GM12801 (cell line): Measurements from ENCODE around the gene EIF4A3.

ENCODE experiments used
- TF ChIP-seq, protein P1 (sequence below): IDR thresholded peaks from one replicate; pipeline ENCODE4 v1.5.1; 2011; ENCODE audit warnings: control low read depth; ENCODE audit not compliant: insufficient read length; ENCODE audit errors: extremely low read depth

The EIF4A3 gene

DNA sequence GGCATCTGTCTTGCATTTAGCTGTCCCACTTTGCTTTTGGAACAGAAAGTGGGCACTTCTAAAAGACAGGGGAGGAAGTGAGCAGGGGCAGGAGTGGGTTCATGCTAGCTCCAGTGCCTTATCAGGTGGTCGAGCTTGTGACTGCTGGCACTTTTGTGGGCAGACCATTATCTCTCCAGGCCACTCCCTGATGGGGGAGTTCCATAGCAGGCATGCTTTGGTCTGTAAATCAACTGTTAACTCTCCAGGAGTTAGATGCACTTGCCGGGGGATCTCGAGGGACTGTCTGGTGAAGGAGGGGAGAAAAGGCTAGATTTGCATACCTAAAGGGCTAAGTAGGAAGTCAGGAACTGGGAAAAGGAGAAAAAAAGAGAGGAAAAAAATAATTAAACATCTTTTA is 13.6 kb upstream of the EIF4A3 start:
- TF ChIP-seq, protein P1, sequence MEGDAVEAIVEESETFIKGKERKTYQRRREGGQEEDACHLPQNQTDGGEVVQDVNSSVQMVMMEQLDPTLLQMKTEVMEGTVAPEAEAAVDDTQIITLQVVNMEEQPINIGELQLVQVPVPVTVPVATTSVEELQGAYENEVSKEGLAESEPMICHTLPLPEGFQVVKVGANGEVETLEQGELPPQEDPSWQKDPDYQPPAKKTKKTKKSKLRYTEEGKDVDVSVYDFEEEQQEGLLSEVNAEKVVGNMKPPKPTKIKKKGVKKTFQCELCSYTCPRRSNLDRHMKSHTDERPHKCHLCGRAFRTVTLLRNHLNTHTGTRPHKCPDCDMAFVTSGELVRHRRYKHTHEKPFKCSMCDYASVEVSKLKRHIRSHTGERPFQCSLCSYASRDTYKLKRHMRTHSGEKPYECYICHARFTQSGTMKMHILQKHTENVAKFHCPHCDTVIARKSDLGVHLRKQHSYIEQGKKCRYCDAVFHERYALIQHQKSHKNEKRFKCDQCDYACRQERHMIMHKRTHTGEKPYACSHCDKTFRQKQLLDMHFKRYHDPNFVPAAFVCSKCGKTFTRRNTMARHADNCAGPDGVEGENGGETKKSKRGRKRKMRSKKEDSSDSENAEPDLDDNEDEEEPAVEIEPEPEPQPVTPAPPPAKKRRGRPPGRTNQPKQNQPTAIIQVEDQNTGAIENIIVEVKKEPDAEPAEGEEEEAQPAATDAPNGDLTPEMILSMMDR: no peak

DNA sequence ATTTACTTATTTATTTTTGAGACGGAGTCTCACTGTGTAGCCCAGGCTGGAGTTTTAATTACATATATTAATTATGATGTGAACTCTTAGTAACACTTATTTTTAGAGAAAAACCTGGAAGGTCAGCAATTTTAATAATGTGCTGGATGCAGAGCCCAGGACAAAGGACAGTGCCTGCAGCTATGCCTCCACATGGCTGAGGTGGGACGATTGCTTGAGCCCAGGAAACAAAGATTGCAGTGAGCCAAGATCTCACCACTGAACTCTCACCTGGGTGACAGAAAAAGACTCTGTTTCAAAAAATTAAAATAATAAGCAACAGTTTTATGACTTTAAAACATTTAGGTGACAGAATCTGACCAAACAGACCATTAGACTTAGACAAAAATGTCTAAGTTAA is 11.9 kb upstream of the EIF4A3 start:
- TF ChIP-seq, protein P1: no peak

DNA sequence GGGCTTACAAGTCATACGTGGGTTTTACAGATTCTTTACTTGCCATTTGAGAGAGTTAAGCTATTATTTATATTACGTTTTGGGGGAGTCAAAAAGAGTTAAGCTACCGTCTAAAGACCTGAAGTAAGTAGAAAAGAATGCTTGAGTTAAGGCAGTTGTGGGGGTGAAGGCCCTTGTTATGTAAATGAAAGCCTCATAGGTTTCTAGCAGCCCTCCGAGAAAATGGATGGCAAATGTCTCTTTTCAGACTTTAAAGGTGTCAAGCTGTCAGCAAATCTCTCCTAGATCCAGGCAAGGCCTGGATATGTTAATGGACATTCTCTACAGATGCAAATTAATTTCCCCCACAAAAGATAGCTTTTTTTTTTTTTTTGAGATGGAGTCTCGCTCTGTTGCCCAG is 7.2 kb upstream of the EIF4A3 start:
- TF ChIP-seq, protein P1: no peak

DNA sequence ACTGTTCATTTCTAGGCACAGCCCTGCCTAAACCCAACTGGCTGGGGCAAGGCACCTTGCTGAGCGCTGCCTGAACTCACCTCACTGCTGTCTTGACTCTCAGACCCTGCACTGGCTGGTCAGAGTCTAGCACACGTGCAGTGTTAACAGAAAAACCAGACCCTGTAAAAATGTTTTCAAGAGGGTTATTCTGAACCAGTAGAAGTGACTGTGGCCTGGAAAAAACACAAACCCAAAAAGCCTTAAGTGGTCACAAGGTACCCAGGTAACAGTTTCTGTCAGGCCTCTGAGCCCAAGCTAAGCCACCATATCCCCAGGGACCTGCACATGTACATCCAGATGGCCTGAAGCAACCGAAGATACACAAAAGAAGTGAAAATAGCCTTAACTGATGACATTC is 6.1 kb upstream of the EIF4A3 start:
- TF ChIP-seq, protein P1: no peak

DNA sequence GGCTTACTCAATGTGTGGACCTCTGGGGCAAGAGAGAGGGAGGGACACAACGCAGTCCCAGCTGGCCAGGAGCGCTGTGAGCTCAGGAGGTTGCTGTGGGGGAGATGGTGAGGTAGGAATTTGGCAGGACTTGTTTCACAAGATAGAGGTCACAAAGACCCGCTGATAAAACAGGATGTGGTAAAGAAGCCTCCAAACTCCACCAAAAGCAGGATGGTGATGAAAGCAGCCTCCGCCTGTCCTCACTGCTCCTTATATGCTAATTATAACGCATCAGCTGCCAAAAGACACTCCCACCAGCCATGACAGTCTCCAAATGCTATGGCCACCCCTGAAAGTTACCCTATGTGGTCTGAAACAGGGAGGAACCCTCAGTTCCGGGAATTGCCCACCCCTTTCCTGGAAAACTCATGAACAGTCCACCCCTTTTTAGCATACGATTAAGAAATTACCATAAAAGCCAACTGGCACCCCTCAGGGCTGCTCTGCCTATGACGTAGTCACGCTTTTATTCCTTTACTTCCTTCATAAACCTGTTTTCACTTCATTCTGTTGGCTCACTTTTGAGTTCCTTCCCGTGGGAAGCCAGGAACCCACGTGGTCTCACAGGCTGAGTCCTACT is 5.3 kb upstream of the EIF4A3 start:
- TF ChIP-seq, protein P1: no peak

DNA sequence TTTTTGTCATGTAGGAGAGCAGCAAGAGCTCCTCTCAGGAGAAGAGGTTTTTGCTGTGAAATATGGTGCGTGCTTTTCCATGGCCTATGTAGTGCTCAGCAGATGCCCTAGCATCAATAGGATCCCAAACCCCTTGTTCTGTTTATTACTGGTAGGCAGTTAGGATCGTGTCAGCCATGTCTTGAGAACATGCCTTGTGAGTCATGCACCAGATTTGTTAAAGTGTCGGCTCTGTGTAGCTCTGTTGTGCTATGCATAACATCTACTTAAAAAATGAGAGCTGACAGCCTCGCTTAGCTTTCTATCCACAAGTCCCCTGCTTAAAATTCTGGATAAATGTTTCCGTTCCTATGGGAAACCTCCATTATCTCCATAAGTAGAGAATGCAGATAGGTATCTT is 4.4 kb upstream of the EIF4A3 start:
- TF ChIP-seq, protein P1: no peak

DNA sequence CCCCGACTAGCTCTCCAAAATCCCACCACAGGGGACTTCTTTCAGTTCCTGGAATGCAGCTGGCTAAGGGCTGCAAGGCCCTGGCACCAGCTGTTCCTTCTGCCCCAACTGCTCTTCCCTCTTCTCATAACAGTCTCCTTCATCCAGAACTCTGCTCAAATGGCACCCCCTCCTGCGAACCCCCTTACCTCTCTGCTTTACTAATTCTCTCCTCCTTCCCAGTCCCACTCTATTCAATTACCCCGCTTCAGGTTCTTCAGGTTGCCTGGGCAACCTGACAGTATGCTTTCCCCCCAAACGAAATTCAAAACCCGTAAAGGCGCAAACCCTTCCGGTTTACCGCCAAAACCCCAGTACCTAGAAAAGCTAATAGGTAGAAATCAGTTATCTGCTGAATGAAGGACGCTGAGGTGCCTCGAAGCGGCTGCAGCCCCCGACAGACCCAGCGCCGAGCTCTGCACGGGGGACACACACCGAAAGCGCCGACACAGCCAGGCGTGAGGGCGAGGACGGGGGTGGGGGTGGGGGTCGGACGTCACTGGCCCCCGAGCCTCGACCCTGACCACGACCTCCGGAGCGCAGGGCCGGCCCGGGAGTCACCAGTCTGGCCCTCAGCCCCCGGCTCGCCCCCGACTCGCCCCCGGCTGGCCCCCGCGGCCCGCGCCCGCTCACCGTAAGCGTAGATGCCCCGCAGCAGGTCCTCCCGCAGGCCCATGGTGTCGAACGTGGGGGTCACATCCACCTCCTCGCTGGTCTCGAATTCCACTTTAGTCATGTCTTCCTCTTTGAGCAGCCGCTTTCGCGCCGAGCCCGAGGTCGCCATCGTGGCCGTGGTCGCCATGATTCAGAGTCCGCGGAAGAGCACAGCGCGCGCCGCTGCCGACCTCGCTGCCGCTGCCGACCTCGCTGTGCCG is 550 bp downstream of the EIF4A3 start:
- TF ChIP-seq, protein P1: no peak
